ENCODE results near the gene BCAS3. TPM values are rescaled to one million over a fixed set of nuclear protein-coding genes. Genes with fewer than 3 reads are reported as not detected.
"Not testable (repeated sequence)": the region's sequence is repeated elsewhere in the genome, so short reads cannot be mapped to it uniquely, and the experiment has no call there.

Gene BCAS3
- total and polyA plus RNA-seq, 2 donors (not counting 1 experiment from before 2014, with no cell fraction given): 13.9 to 73.4 TPM

DNA sequence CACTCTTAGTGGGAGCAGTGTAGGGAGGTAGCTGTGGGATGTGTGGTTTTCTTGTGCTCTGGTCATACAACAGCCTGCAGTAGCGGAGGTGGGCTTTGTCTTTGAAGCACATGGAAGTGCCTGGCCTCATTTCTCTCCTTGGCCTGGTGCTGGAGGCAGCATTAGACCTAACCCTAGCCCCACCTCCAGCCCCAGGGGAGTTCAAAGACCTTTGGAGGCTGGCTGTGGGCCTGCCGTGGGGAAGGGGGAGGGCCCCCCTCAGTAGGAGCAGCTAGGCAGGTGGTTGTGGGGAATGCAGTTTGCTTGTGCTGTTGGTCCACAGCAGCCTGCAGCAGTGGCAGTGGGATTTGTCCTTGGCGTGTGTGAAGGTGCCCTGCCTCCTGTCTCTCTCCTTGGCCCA lies 91.7 kb downstream of the BCAS3 start:
- Histone ChIP-seq H3K79me2 (ENCODE audit: control insufficient read depth, insufficient read depth, low read length) (peaks cover 4% of the 10 kb centered on the region), H3K4me3 (ENCODE audit: control extremely low read depth in 1 of 5, extremely low read depth in 1 of 5, insufficient read depth in 1 of 5, low read depth in 2 of 5, low read length in 4 of 5) (no peak overlapping the region), H3K4me1 (ENCODE audit: control insufficient read depth in 2 of 2, insufficient read depth in 2 of 2, low read length in 2 of 2) (no peaks in the 10 kb centered on the region), H4K20me1 (ENCODE audit: control insufficient read depth, insufficient read depth, low read length, poor library complexity, severe bottlenecking) (no peaks in the 10 kb centered on the region), H3K4me2 (replicated peaks; ENCODE audit: low read depth, low read length, poor library complexity, severe bottlenecking) (no peak overlapping the region), H3K27ac (ENCODE audit: low read length in 2 of 2) (no peak overlapping the region), H2AFZ (ENCODE audit: insufficient read depth, low read depth, low read length, poor library complexity, severe bottlenecking) (no peak overlapping the region), H3K9ac (ENCODE audit: low read length) (no peak overlapping the region), H3K36me3 (replicated peaks in 1 of 2; ENCODE audit: control extremely low read depth in 1 of 2, control insufficient read depth in 1 of 2, extremely low read depth in 1 of 2, insufficient read depth in 2 of 2, low read length in 1 of 2) (no peaks in the 10 kb centered on the region), H3K9me3 (ENCODE audit: control extremely low read depth in 1 of 3, control insufficient read depth in 2 of 3, insufficient read depth in 1 of 3, low read length in 2 of 3) (peaks cover 0 to 8% (median 0%) of the 10 kb centered on the region in 3 donors), H3K27me3 (replicated peaks in 1 of 4; ENCODE audit: control extremely low read depth in 1 of 4, control insufficient read depth in 3 of 4, insufficient read depth in 4 of 4, low read length in 3 of 4) (no peaks in the 10 kb centered on the region)
- H3K27ac Mint-ChIP-seq: no peak overlapping the region
- CTCF ChIA-PET: no interaction called here
- no peaks in the 10 kb centered on the region for H3K27me3 Mint-ChIP-seq
- WGBS (ENCODE audit: insufficient coverage): 58% methylated on average over 2 of the region's 3 CpGs
- no peak for DNase-seq
- TF ChIP-seq, protein P1, sequence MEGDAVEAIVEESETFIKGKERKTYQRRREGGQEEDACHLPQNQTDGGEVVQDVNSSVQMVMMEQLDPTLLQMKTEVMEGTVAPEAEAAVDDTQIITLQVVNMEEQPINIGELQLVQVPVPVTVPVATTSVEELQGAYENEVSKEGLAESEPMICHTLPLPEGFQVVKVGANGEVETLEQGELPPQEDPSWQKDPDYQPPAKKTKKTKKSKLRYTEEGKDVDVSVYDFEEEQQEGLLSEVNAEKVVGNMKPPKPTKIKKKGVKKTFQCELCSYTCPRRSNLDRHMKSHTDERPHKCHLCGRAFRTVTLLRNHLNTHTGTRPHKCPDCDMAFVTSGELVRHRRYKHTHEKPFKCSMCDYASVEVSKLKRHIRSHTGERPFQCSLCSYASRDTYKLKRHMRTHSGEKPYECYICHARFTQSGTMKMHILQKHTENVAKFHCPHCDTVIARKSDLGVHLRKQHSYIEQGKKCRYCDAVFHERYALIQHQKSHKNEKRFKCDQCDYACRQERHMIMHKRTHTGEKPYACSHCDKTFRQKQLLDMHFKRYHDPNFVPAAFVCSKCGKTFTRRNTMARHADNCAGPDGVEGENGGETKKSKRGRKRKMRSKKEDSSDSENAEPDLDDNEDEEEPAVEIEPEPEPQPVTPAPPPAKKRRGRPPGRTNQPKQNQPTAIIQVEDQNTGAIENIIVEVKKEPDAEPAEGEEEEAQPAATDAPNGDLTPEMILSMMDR (IDR thresholded peaks at IDR 0.05): no peak
- no peak for TF ChIP-seq EZH2 (IDR thresholded peaks at IDR 0.05; ENCODE audit: borderline replicate concordance, insufficient read depth, low read depth, low read length, poor library complexity, severe bottlenecking)
- intact Hi-C loops (cut with micrococcal nuclease): no loop called here
- H3K4me3 Mint-ChIP-seq: no peak overlapping the region
- H3K4me1 Mint-ChIP-seq: peaks cover 6% of the 10 kb centered on the region
- no peak for ATAC-seq (ENCODE audit: low read depth)
- H3K9me3 Mint-ChIP-seq (ENCODE audit: insufficient read depth): peaks cover 6% of the 10 kb centered on the region
- POLR2A ChIA-PET: no interaction called here

DNA sequence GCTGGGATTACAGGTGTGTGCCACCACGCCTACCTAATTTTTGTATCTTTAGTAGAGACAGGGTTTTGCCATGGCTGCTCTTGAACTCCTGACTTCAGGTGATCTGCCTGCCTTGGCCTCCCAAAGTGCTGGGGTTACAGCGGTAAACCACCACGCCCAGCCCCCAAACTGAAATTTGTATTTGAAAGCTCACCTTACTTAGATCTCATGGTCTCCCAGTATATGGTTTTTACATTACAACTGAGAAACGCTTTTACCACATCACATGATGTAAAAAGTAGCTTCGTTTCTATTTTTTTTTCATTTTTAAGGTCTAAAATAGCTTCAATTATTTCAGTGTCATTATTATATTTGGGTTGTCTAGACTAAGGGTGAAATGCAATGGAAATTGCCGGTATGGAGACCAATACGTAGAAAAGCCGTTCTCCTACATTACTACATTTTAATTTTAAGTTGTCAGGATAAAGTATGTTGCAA lies 93.3 kb downstream of the BCAS3 start:
- H3K36me3 ChIP-seq (replicated peaks in 1 of 2; ENCODE audit: control extremely low read depth in 1 of 2, control insufficient read depth in 1 of 2, extremely low read depth in 1 of 2, insufficient read depth in 2 of 2, low read length in 1 of 2): no peaks in the 10 kb centered on the region
- no CpG with 5 or more reads among the region's 8 CpGs for WGBS (ENCODE audit: insufficient coverage)
- H3K4me2 ChIP-seq (replicated peaks; ENCODE audit: low read depth, low read length, poor library complexity, severe bottlenecking): no peak overlapping the region
- ChIA-PET POLR2A (no interaction called here), CTCF (interaction anchor here (0.5 kb wide), 1 partner anchor 1248 kb away, joined by 4 read pairs; no protein-coding TSS in a partner anchor)
- Mint-ChIP-seq H3K27me3 (no peaks in the 10 kb centered on the region), H3K4me1 (peaks cover 6% of the 10 kb centered on the region), H3K9me3 (ENCODE audit: insufficient read depth) (peaks cover 3% of the 10 kb centered on the region), H3K4me3 (no peak overlapping the region), H3K27ac (no peak overlapping the region)
- intact Hi-C loops (cut with micrococcal nuclease): no loop called here
- no peak for ATAC-seq (ENCODE audit: low read depth)
- no peaks in the 10 kb centered on the region for H3K27me3 ChIP-seq (replicated peaks in 1 of 4; ENCODE audit: control extremely low read depth in 1 of 4, control insufficient read depth in 3 of 4, insufficient read depth in 4 of 4, low read length in 3 of 4)
- no peak overlapping the region for H3K27ac ChIP-seq (ENCODE audit: low read length in 2 of 2)
- H3K4me3 ChIP-seq (ENCODE audit: control extremely low read depth in 1 of 5, extremely low read depth in 1 of 5, insufficient read depth in 1 of 5, low read depth in 2 of 5, low read length in 4 of 5): no peak overlapping the region
- H3K9ac ChIP-seq (ENCODE audit: low read length): no peak overlapping the region
- peaks cover 0 to 8% (median 0%) of the 10 kb centered on the region in 3 donors for H3K9me3 ChIP-seq (ENCODE audit: control extremely low read depth in 1 of 3, control insufficient read depth in 2 of 3, insufficient read depth in 1 of 3, low read length in 2 of 3)
- H2AFZ ChIP-seq (ENCODE audit: insufficient read depth, low read depth, low read length, poor library complexity, severe bottlenecking): no peak overlapping the region
- no peaks in the 10 kb centered on the region for H4K20me1 ChIP-seq (ENCODE audit: control insufficient read depth, insufficient read depth, low read length, poor library complexity, severe bottlenecking)
- no peak for TF ChIP-seq EZH2 (IDR thresholded peaks at IDR 0.05; ENCODE audit: borderline replicate concordance, insufficient read depth, low read depth, low read length, poor library complexity, severe bottlenecking)
- TF ChIP-seq, protein P1 (IDR thresholded peaks at IDR 0.05): no peak
- no peaks in the 10 kb centered on the region for H3K4me1 ChIP-seq (ENCODE audit: control insufficient read depth in 2 of 2, insufficient read depth in 2 of 2, low read length in 2 of 2)
- no peak for DNase-seq
- H3K79me2 ChIP-seq (ENCODE audit: control insufficient read depth, insufficient read depth, low read length): peaks cover 4% of the 10 kb centered on the region

DNA sequence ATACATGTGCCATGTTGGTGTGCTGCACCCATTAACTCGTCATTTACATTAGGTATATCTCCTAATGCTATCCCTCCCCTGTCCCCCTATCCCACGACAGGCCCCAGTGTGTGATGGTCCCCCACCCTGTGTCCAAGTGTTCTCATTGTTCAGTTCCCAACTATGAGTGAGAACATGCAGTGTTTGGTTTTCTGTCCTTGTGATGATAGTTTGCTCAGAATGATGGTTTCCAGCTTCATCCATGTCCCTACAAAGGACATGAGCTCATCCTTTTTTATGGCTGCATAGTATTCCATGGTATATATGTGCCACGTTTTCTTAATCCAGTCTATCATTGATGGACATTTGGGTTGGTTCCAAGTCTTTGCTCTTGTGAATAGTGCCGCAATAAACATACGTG lies 94.0 kb downstream of the BCAS3 start:
- H3K79me2 ChIP-seq (ENCODE audit: control insufficient read depth, insufficient read depth, low read length); H3K4me1 Mint-ChIP-seq; ATAC-seq (ENCODE audit: low read depth); H3K4me1 ChIP-seq (ENCODE audit: control insufficient read depth in 2 of 2, insufficient read depth in 2 of 2, low read length in 2 of 2); H3K4me2 ChIP-seq (replicated peaks; ENCODE audit: low read depth, low read length, poor library complexity, severe bottlenecking); H3K27me3 ChIP-seq (replicated peaks in 1 of 4; ENCODE audit: control extremely low read depth in 1 of 4, control insufficient read depth in 3 of 4, insufficient read depth in 4 of 4, low read length in 3 of 4); H2AFZ ChIP-seq (ENCODE audit: insufficient read depth, low read depth, low read length, poor library complexity, severe bottlenecking); H3K27ac ChIP-seq (ENCODE audit: low read length in 2 of 2); H3K27ac Mint-ChIP-seq; DNase-seq; H3K9me3 ChIP-seq (ENCODE audit: control extremely low read depth in 1 of 3, control insufficient read depth in 2 of 3, insufficient read depth in 1 of 3, low read length in 2 of 3); H3K9me3 Mint-ChIP-seq (ENCODE audit: insufficient read depth); H3K27me3 Mint-ChIP-seq; POLR2A ChIA-PET; H3K9ac ChIP-seq (ENCODE audit: low read length); H3K4me3 Mint-ChIP-seq; H4K20me1 ChIP-seq (ENCODE audit: control insufficient read depth, insufficient read depth, low read length, poor library complexity, severe bottlenecking); H3K4me3 ChIP-seq (ENCODE audit: control extremely low read depth in 1 of 5, extremely low read depth in 1 of 5, insufficient read depth in 1 of 5, low read depth in 2 of 5, low read length in 4 of 5); intact Hi-C loops (cut with micrococcal nuclease); H3K36me3 ChIP-seq (replicated peaks in 1 of 2; ENCODE audit: control extremely low read depth in 1 of 2, control insufficient read depth in 1 of 2, extremely low read depth in 1 of 2, insufficient read depth in 2 of 2, low read length in 1 of 2): not testable (repeated sequence)
- CTCF ChIA-PET: interaction anchor here (0.5 kb wide), 1 partner anchor 1249 kb away, joined by 4 read pairs; no protein-coding TSS in a partner anchor
- WGBS (ENCODE audit: insufficient coverage): no CpG with 5 or more reads among the region's 5 CpGs
